Activated naive CD4-positive, alpha-beta T cell treated with anti-CD3 and anti-CD28 coated beads, Interleukin-2, amount 50 U/mL, for 24 hours (primary cell): Measurements from ENCODE around the gene PBX2.

Source experiments
- H3K27ac Mint-ChIP-seq: one replicate; pipeline ENCODE4 v1.8.0; 2021; ENCODE audit warnings: mild to moderate bottlenecking, mixed read lengths
- H3K27me3 Mint-ChIP-seq: one replicate; pipeline ENCODE4 v1.8.0; 2021; ENCODE audit warnings: mixed read lengths
- H3K36me3 Mint-ChIP-seq: one replicate; pipeline ENCODE4 v1.8.0; 2021; ENCODE audit warnings: mixed read lengths
- H3K4me1 Mint-ChIP-seq: one replicate; pipeline ENCODE4 v1.8.0; 2021; ENCODE audit warnings: mixed read lengths
- H3K4me3 Mint-ChIP-seq: one replicate; pipeline ENCODE4 v1.8.0; 2021; ENCODE audit warnings: mild to moderate bottlenecking, mixed read lengths
- H3K9me3 Mint-ChIP-seq: one replicate; pipeline ENCODE4 v1.8.0; 2021; ENCODE audit warnings: mixed read lengths

The PBX2 gene

DNA sequence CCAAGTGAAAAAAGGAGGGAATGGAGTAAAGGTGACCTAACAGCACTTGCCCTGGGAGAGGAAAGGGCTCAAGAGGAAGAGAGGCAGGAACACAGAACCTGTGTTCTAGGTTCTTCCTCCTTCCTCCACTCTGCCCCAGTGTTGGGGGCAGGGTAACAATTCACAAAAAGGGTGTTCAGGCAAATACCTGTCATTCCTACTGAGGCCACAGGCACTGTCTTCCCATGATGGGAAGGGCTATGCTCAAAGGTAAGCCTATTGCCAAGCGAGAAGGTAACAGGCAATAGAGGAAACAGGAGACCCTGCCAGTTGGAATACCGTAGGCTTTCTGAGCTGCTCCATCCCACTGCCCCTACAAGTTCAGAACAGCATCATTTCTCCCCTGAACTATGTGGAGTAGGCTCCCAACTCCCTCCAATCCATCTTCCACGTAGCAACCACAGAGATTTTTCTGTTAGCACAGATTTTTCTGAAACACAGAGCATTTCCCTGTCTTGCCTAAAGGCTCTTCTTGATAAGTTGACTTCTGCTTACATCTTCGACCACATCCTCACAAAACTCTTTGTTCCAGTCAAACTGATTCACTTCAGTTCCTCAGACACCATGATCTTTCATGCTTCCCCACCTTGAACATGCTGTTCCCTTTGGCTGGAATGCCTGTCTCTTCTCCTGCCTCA lies 16.8 kb downstream of the PBX2 start:
- Mint-ChIP-seq H3K4me3 (peak overlapping the region; percentile 39), H3K27ac (peak overlapping the region; percentile 86), H3K9me3 (no peaks in the 10 kb centered on the region), H3K4me1 (peaks cover 53% of the 10 kb centered on the region), H3K27me3 (no peaks in the 10 kb centered on the region), H3K36me3 (peaks cover 12% of the 10 kb centered on the region)

GRCh38 chr6:32171234-32171633 lies 18.8 kb downstream of the PBX2 start:
- no peaks in the 10 kb centered on the region for H3K27me3 Mint-ChIP-seq
- H3K4me1 Mint-ChIP-seq, result peaks cover 36% of the 10 kb centered on the region
- peaks cover 16% of the 10 kb centered on the region for H3K36me3 Mint-ChIP-seq
- no peak overlapping the region for H3K27ac Mint-ChIP-seq
- no peaks in the 10 kb centered on the region for H3K9me3 Mint-ChIP-seq
- no peak overlapping the region for H3K4me3 Mint-ChIP-seq

DNA sequence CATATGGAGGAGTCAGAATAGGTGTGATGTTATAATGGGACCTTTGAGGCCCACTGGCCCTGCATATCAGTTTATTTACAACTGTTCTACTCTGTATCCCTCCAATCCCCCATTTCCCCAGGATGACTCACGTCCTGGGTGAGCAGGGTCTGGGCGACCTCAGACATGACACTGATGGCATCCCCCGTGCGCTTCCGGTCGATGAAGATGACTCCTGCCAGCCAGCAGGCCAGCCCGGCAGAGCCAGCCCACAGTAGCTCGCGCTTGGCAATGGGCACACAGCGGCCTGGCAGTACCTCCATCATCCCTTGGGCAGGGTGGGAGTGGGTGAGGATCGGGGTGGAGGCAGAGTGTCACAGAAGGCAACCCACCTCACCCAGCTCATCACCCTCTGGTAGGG lies 19.7 kb downstream of the PBX2 start:
- peaks cover 17% of the 10 kb centered on the region for H3K36me3 Mint-ChIP-seq
- H3K27ac Mint-ChIP-seq, result no peak overlapping the region
- no peaks in the 10 kb centered on the region for H3K9me3 Mint-ChIP-seq
- no peaks in the 10 kb centered on the region for H3K27me3 Mint-ChIP-seq
- H3K4me3 Mint-ChIP-seq, result no peak overlapping the region
- peaks cover 33% of the 10 kb centered on the region for H3K4me1 Mint-ChIP-seq

- Mint-ChIP-seq H3K9me3 (no peaks in the 10 kb centered on the region), H3K4me1 (peaks cover 22% of the 10 kb centered on the region), H3K27ac (peak overlapping the region; percentile 17), H3K27me3 (no peaks in the 10 kb centered on the region), H3K36me3 (peaks cover 19% of the 10 kb centered on the region), H3K4me3 (no peak overlapping the region)
Measured at GRCh38 chr6:32168807-32169591, 21.0 kb downstream of the PBX2 start.

DNA sequence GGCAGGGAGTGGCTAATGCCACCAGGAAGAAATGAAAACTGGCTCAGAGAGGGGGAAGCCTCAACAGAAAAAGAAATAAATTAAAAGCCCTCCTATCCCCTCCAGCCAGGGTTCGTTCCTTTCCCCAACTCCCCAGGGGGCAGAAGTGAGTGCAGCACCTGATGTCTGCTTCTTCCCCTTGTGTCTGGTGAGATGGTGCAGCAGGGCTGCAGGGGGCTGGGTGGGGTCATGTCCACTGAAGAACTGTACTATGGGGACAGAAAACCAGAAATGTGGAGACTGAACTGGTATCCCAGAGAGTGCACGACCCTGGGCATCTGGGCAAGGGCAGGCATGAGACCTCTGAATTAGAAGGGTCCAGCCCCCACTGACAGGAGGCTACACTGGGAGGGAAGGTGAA lies 21.7 kb downstream of the PBX2 start:
- no peak overlapping the region for H3K27ac Mint-ChIP-seq
- no peak overlapping the region for H3K4me3 Mint-ChIP-seq
- no peaks in the 10 kb centered on the region for H3K9me3 Mint-ChIP-seq
- peaks cover 19% of the 10 kb centered on the region for H3K36me3 Mint-ChIP-seq
- no peaks in the 10 kb centered on the region for H3K27me3 Mint-ChIP-seq
- H3K4me1 Mint-ChIP-seq, result peaks cover 16% of the 10 kb centered on the region

- Mint-ChIP-seq H3K27ac (peak overlapping the region; percentile 74), H3K36me3 (peaks cover 21% of the 10 kb centered on the region), H3K27me3 (no peaks in the 10 kb centered on the region), H3K4me3 (no peak overlapping the region), H3K9me3 (no peaks in the 10 kb centered on the region), H3K4me1 (peaks cover 11% of the 10 kb centered on the region)
Measured at GRCh38 chr6:32167761-32168262, 22.2 kb downstream of the PBX2 start.

DNA sequence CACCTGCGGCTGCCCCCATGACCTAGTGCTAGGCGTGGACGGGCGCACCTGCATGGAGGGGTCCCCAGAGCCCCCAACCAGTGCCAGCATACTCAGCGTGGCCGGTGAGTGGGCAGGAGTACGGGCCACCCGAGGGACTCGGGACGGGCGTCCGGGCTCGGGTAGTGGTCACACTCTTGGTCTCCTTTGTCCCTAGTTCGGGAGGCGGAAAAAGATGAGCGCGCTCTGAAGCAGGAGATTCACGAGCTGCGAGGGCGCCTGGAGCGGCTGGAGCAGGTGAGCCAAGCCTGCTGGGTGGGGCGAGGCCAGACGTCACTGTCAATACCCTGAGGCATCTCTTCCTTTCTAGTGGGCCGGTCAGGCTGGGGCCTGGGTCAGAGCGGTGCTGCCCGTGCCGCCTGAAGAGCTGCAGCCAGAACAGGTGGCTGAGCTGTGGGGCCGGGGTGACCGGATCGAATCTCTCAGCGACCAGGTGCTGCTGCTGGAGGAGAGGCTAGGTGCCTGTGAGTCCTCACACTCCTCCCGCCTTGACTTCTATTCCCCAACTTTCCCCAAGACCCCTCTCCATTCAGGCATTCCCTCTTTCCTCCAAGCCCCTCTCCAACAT lies 22.7 kb downstream of the PBX2 start:
- Mint-ChIP-seq H3K27me3 (no peaks in the 10 kb centered on the region), H3K4me1 (peaks cover 6% of the 10 kb centered on the region), H3K27ac (peak overlapping the region; percentile 74), H3K36me3 (peaks cover 21% of the 10 kb centered on the region), H3K9me3 (no peaks in the 10 kb centered on the region), H3K4me3 (no peak overlapping the region)

DNA sequence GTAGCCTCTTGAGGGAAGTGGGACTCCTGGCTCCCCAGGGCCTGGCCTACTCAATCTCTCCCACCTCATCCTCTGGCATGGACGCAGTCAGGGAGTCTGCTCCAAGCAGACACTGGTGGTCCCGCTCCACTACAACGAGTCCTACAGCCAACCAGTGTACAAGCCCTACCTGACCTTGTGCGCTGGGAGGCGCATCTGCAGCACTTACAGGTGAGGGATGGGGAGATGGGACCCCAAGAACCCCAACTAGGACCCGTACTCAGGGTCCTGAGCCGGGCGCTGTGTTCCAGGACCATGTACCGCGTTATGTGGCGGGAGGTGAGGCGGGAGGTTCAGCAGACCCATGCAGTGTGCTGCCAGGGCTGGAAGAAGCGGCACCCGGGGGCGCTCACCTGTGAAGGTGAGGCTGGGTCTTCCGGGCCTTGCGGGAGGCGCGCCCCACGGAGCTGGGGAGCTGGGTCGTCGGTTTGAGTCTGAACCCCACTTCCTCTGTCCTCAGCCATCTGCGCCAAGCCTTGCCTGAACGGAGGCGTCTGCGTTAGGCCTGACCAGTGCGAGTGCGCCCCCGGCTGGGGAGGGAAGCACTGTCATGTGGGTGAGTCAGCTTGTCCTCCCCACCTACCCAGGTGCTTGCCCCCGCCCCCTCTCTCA lies 23.5 kb downstream of the PBX2 start:
- Mint-ChIP-seq H3K4me1 (peaks cover 6% of the 10 kb centered on the region), H3K27me3 (no peaks in the 10 kb centered on the region), H3K9me3 (no peaks in the 10 kb centered on the region), H3K27ac (no peak overlapping the region), H3K4me3 (no peak overlapping the region), H3K36me3 (peaks cover 21% of the 10 kb centered on the region)

DNA sequence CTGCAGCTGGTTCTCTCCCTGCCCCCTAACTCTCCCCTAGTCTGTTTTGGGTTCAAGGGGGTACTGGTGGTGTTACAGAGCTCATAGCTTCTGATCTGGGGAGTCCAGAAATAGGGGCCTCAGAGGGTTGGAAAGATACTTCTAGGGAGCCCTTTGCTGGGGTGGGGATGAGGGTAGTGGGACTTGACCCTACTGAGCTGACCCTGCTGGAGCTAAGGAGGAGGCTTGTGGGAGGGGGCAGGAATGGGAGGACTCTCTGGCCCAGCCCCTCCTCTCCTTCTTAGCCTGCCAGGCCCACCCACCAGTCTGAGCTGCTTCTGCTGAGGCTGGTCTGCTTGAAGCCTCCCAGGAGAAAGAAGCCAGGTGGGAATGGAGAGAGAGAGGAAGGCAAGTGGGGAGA lies 25.7 kb downstream of the PBX2 start, which contains the start of gene EGFL8:
EGFL8 (plus strand) TSS at position 301 of the 400 bp plus-strand sequence. CDS start 1,571 bp downstream, outside the sequence.
- Mint-ChIP-seq H3K9me3 (no peaks in the 10 kb centered on the region), H3K4me1 (no peaks in the 10 kb centered on the region), H3K36me3 (peaks cover 14% of the 10 kb centered on the region), H3K27ac (no peak within 1 kb of the TSS), H3K27me3 (no peaks in the 10 kb centered on the region), H3K4me3 (no peak within 1 kb of the TSS)

DNA sequence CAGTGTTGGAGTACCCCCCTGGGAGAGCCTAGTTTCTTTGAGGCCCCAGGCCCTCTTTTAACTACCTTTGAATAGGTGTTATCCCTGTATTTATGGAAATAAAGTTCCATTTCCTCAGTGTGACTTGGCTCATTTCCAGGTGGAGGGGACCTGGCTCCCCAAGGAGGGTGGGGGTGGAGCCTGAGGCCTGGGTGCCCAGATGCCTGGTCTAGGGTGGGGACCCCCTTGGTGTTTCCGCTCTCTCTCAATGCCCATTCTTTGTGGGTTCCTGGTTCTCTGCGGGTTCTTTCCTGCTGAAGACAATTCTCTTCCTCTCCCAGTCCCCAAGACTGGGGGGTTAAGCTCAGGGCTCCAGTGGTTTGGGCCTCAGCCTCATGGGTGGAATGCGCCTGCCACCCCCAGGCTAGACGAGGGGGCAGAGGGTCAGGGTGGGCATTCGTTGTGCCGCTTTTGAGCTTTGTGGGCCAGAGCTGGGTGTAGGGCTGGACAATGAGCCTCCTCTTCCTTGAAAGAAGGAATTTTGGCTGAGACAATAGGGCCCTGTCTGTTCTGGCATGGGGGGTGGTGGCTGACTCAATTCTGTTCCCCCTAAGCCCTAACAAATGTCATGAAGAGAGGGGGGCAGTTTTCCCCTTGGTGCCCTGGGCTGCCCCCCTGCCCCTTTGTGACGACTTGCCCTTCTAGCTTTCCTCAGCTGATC lies 26.3 kb downstream of the PBX2 start:
- H3K9me3 Mint-ChIP-seq, result no peaks in the 10 kb centered on the region

GRCh38 chr6:32158052-32158451 lies 31.9 kb downstream of the PBX2 start:
- Mint-ChIP-seq H3K4me1 (peaks cover 31% of the 10 kb centered on the region), H3K27ac (no peak overlapping the region), H3K27me3 (no peaks in the 10 kb centered on the region), H3K4me3 (no peak overlapping the region), H3K9me3 (no peaks in the 10 kb centered on the region), H3K36me3 (peaks cover 10% of the 10 kb centered on the region)

More for the DNA sequence above, 26.3 kb downstream of the PBX2 start:
- Mint-ChIP-seq H3K4me3 (no peak overlapping the region), H3K27ac (no peak overlapping the region), H3K27me3 (no peaks in the 10 kb centered on the region), H3K36me3 (peaks cover 11% of the 10 kb centered on the region), H3K4me1 (no peaks in the 10 kb centered on the region)

DNA sequence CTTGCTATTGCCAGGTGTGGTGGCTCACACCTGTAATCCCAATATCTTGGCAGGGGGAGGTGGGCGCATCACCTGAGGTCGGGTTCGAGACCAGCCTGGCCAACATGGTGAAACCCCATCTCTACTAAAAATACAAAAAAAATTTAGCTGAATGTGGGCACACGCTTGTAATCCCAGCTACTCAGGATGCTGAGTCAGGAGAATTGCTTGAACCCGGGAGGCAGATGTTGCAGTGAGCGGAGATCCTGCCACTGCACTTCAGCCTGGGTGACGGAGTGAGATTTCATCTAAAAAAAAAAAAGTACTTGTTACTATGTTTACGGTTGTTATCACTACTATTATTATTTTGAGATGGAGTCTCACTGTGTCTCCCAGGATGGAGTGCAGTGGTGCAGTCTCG lies 33.1 kb downstream of the PBX2 start:
- H3K4me1 Mint-ChIP-seq, result peaks cover 42% of the 10 kb centered on the region
- H3K27ac Mint-ChIP-seq, result no peak overlapping the region
- H3K27me3 Mint-ChIP-seq, result no peaks in the 10 kb centered on the region
- H3K9me3 Mint-ChIP-seq, result no peaks in the 10 kb centered on the region
- H3K4me3 Mint-ChIP-seq, result no peak overlapping the region
- peaks cover 10% of the 10 kb centered on the region for H3K36me3 Mint-ChIP-seq

GRCh38 chr6:32154514-32155161 lies 35.4 kb downstream of the PBX2 start:
- Mint-ChIP-seq H3K4me3 (peak overlapping the region; percentile 99), H3K27me3 (peaks cover 1% of the 10 kb centered on the region), H3K27ac (peak overlapping the region; percentile 94), H3K36me3 (peaks cover 10% of the 10 kb centered on the region), H3K9me3 (no peaks in the 10 kb centered on the region), H3K4me1 (peaks cover 59% of the 10 kb centered on the region)

DNA sequence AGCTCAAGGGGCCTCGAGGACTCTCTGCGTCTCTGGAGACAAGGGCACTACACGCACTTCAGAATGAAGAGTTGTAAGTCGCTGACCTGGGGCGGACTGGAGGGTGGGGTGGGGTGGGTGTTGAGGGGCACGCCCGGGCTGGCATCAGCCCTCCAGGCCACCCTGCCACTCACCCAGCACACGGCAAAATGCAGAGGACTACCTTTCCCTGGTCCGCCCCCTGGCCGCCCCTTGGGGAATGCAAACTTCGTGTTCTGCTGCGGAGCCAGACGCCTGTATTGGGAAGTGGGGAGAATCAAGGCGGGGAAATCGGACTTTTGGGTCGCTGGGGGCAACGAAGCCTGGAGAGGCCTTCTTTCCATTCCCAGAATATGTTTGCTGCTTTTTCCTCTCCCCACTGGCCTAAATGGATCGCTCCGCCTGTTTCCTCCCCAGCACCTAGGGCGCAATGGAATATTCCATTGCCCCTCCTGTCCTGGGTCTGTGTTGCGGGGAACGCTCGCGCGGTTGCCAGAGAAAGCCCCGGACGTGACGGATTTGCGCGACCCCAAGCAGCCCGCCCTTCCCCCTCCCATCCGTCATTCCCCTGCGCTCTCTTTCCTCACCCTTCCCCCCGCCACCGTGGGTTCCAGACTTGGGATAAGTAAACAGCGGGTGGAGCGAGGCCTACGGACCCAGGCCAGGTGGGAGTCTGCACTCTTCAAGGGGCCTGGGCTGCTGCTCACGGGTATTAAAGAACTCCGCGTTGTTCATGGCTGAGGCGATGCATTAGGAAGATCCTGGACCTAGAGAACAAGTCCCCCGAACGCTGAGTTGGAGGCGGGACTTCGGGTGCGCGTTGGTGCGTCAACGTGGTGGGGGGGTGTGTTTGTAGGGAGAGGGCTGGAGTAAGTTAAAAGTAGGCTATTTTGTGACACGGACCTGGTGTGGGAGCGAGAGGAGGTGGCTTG lies 36.2 kb downstream of the PBX2 start, which contains the start of gene PPT2:
PPT2 (plus strand) TSS at position 578 of the 950 bp plus-strand sequence. CDS start 454 bp downstream, outside the sequence.
- Mint-ChIP-seq H3K27me3 (peaks cover 4% of the 10 kb centered on the region), H3K36me3 (peaks cover 10% of the 10 kb centered on the region), H3K4me1 (peaks cover 63% of the 10 kb centered on the region), H3K27ac (peak within 1 kb of the TSS; percentile 94), H3K4me3 (peak within 1 kb of the TSS; percentile 99), H3K9me3 (no peaks in the 10 kb centered on the region)
